GM18507 (cell line): ENCODE results near the gene NREP.

ENCODE experiments used
- DNase-seq: peaks from one replicate; pipeline ENCODE4 v3.0.0; 2011; ENCODE audit warnings: low read depth; ENCODE audit not compliant: insufficient read length; ENCODE audit errors: extremely low spot score
- FAIRE-seq: peaks from 2 replicates; lab custom pipeline; 2011; peaks lifted over from hg19 to GRCh38; lab: Jason Lieb, UNC

NREP gene

GRCh38 chr5:111769541-111769940 lies 12.5 kb upstream of the NREP start:
- DNase-seq, result no peak
- FAIRE-seq, result peak; percentile 60

DNA sequence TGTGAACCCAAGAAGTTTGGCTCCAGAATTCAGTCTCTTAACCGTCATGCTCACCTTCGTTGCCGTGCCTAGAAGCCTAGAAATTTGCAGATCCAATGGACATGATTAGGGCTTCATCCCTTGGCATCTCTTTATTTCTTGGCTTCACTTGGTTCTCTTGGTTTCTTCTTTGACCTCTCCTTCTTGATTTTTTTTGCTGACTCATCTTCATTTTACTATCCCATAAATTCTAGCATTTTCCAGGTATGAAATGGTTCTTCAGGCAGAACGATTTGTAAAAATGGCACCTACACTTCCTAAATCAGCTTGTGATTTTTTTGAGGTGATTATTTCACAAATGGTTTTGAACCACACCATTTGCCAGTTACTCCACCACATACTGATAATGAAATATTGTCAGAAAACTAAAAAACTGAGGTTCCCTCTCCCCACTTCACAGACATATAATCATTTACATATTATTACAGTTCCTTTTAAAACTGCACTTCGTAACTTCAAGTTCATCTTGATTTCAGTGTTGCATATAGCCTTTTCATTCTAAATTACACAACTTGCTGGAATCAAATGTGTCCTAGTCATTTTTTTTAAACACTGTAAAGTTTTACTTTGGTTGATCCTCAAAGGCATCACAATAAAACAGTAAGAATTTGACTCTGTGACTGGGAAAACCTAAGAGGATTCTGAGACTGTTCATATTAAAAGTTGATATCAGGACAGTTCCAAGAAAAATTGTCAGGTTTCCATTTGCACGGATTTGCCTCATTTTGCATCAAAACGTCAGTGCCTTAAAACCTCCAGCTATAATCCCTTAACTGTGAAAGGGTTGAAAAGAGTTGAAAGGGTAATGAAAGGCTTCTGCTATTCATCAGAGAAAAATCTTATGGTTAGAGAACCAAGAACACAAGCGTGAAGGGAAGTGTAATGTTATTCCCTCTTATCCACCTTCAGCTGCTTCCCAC lies 8.9 kb upstream of the NREP start:
- no peak for DNase-seq
- FAIRE-seq, result no peak

- FAIRE-seq, result peak; percentile 5
- DNase-seq, result no peak
These were observed 7.0 kb upstream of the NREP start for GRCh38 chr5:111764019-111764418.

DNA sequence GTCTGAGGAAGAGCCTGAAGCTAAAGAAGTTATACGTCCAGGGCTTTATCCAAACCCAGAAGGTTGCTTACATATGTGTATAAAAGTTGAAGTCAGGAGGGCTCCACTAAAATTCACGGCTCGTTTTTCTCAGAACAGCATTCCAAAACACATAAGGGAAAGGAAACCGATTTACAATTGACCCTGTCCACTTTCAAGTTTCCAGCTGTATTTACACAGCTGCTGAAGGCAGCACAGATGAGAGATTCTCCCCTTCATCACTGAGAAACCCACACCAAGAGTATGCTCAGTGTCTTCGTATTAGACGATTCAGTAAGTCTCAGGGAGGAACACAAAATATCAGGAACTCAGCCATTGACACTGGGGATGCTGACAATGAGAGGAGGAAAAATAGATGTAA lies 5.9 kb upstream of the NREP start:
- no peak for DNase-seq
- no peak for FAIRE-seq

GRCh38 chr5:111758284-111758628 lies 1.3 kb upstream of the NREP start:
- DNase-seq, result no peak
- FAIRE-seq, result no peak

DNA sequence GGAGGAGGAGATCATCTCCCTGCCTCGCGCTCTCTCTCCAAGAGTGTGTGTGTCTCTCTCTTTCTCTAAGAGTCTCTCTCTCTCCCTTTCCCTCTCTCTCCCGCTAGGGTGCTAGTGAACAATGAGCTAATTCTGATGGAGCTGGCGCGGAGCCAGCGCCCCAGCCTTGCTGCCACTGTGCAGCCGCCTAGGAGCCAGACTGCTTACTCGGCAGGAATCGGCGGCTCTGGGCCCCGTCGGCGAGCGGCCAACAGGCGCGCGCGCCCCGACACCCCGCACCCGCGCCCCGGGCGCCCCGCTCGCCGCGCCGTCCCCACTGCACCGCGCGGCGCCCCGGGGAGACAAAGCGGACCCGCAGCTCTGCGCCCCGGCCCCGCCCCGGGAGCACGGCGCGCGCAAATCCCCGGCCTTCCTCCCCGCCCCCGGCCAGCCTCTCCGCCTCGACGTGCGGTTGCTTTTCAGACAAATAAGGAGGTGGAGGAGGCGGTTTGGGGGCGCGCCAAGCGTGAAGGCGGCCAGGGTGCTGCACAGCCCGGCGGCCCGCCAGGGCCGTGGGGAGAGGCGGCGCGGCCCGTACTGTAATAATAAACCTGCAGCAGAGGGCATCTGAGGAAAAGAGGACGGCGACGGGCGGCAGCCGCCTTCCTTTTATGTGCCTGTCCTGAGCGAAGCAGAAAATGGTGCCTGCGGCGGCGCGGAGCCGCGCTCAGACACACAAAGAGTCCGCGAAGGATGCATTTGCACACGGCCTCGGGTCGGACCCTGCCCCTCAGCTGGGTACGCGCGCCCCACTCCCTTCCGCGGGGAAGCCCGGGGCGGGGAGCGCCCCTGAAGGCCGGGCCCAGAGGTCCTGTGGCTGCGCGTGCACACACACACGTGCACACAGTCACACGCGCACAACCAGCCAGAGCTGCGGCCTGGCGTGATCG lies 625 bp upstream of the NREP start:
- peak; percentile 64 for DNase-seq
- FAIRE-seq, result peak; percentile 91

- DNase-seq (no peak), FAIRE-seq (peak; percentile 63)
These were observed 1.0 kb downstream of the NREP start for GRCh38 chr5:111755942-111756381.

DNA sequence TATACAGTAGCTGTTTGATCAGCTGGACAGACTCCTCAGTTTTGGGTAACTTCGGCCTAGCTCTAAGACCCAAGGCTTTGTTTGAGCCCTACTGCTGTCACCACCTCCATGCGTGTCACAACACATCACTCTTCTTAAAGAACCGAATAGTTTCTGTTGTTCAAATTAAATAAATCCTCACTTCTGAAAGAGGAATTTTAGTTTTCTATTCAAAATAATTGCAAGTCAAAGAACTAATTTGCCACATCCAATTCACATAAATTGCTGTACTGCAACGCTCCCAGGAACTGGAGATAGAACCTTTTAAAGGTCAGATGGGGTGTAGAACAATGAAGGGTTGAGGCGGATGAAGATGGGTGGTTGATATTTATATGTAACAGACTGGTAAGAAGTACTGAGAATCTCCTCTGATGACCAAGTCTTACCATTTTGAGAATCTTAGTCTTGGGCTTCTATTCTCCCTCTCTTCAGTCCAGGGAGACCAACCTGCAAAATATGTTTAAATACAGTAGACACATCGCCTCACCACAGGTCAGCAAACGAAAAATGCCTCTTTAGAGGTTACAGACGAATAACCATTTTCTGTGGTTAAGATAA lies 1.6 kb downstream of the NREP start:
- DNase-seq (no peak), FAIRE-seq (peak; percentile 39)

DNA sequence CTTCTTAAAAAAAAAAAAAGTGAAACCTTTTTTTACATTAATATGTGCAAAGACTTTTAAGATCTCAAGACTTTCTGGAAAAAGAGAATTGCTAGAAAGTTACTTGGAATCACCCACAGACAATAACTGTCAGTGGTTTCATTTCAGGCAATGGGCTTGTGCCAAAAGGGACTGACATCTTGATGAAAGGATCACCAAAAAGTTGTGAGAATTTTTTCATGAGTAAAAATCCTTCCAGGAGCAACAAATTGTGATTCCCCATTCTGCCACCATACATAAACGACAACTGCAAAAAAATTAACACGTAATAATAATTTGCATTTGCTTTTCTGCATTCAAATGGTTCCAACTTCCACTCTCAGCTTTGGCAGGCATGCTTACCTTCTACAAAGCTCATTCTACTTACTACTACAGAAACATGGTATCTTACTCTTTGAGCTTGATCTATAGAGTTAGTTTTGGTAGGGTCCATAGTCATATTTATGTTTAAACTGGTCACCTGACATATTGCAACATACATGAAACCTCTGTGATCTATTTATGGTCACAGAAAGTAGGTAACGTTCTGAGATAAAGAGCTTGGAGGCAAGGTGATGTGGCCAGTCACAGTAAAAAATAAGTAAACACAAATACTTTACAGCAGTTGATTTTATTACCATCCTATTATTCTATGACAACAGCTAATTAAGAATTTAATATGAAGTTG lies 3.0 kb downstream of the NREP start:
- no peak for DNase-seq
- peak; percentile 26 for FAIRE-seq

DNA sequence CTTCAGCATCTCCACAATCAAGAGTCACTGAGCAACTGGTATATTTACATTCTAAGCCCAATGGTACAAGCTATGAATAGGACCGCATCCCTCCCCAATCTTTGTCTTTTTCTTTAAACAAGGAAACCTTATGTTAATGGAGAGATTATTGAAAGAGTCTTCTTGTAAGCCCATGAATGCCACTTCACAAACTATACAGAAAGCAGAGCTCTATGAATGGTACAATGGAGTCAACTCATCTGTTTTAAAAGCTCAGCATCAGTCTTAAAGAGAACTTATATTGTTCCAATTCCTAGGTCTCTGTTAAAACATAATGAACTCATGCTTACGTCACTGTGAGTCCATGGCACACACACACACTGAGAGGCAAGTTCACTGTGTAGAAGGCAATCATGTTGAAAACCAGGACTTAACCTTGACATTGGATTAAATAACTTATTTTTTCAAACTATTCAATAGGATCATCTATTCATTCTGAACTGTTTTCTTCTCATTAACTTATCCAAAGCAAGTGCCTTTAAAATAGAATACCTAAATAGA lies 4.5 kb downstream of the NREP start:
- FAIRE-seq, result no peak
- no peak for DNase-seq

DNA sequence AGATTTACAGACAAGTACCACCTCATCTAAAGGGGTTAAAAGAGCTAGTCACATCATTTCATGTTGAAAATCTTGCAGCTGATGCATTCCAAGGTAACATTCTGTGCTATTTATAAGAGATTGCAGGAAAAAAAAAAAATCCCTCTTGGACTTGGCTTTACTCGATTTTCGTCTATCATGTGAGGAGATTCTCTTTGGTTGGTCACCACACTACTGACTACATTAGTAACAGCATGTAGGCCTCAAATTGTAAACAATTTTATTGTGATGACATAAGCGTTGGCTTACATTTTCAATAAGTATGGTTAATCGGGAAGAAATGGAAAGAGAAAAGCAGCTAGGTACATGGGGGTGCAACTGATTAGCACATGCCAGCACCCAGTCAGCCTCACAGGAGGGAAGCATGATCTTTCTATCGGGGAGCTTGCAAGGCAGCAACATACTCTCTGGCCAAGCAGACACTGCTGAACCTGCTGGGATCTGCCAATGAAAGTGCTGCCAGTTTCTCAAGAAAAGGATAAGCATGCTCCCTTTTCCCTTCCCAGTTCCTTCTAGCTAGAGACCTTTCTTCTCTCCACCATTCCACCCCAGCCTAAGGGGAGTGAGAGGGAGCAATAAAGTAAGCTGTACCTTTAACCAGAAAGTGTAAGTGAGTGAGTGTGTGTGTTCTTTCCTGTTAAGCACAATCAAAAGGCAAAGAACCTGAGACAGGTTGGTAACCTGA lies 7.5 kb downstream of the NREP start:
- no peak for FAIRE-seq
- DNase-seq, result no peak

DNA sequence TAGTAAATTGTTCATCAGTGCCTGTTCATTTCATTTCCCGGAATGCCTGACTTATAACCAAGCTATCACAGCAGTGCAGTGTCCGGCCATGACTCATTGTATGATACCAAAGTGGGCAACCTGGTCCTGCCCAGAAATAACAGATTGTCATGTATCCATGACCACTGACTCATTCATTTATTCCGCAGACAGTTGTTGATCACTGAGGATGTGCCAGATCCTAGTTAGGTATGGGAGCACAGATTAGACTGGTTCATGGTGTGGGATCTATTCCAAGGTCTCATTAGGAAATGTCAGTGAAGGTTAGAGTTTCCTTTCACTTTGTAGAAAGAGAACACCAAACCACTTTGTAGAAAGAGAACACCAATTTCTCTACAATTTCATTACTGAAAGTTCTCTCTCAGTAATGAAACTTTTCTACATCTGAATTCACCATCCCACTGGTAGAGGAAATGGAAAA lies 8.7 kb downstream of the NREP start:
- no peak for DNase-seq
- peak; percentile 21 for FAIRE-seq

DNA sequence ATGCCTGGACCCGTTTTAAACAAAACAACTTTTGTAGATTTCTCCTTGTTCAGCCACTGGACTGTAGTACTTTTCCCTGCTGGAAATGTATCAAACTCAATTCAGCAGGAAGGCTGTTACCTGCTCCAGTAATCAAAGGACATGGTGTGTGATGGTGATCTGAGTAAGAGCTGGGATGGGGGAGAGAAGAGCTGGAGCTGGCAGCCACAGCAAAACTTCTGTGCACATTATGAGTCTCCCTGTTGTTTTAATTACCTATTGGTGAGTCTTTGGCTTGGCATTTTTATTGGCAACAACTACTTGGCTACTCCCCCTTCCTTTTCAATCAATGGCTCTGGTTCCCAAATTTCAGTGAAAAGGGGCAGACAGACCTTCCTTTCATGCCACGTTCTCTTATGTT lies 9.7 kb downstream of the NREP start:
- no peak for DNase-seq
- no peak for FAIRE-seq

GRCh38 chr5:111746791-111747190 lies 10.2 kb downstream of the NREP start:
- DNase-seq (no peak), FAIRE-seq (peak; percentile 35)

- FAIRE-seq (no peak), DNase-seq (no peak)
These were observed 11.8 kb downstream of the NREP start for GRCh38 chr5:111745075-111745739.

DNA sequence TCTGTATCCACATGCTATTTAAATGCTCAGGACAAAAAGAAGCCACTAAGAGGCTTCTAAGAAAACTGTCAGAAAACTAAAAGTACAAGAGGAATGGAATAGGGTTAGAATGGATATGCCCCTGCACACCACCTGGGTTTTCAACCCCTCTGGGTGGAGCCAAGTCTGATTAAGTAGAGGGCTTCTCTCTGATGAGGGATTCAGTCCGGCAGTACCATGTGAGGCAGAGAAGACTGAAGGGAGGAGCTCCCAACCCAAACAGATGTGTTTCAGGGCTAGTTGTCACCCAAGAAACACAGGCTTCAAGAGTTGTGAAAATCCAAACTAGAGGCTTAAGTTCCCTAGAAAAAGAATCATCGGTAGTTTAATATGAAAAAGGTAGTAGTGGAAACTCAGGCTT lies 12.5 kb downstream of the NREP start:
- DNase-seq, result no peak
- peak; percentile 70 for FAIRE-seq

GRCh38 chr5:111743988-111744387 lies 13.0 kb downstream of the NREP start:
- no peak for FAIRE-seq
- DNase-seq, result no peak

DNA sequence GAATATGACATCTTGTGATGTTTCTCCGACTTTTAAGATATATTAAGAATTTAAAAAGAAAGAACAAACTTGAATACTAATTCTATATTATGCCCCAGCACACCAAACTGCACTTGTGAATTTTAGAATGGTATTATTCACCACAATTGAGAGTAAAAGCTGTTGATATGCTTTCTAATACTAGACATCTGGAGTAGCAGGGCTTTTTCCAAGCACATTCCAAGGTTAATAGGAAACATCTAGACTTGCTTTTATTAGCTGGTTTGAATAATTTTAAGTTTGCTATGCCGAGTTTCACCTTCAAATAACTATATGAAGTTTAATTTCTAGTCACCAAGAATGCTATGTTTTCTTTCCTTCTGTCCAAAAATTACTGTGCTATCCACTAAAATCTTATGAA lies 13.5 kb downstream of the NREP start:
- FAIRE-seq (no peak), DNase-seq (no peak)
